Measurements from ENCODE around the gene NYAP1. TPM values are rescaled to one million over a fixed set of nuclear protein-coding genes. Genes with fewer than 3 reads are reported as not detected.
"Not testable (repeated sequence)": the region's sequence is repeated elsewhere in the genome, so short reads cannot be mapped to it uniquely, and the experiment has no call there.

Gene NYAP1
- total and polyA plus RNA-seq, 2 of the 8 experiments (the other 6 are each of a cell fraction or from before 2014, with no cell fraction given) = 1.9 to 4.6 TPM

DNA sequence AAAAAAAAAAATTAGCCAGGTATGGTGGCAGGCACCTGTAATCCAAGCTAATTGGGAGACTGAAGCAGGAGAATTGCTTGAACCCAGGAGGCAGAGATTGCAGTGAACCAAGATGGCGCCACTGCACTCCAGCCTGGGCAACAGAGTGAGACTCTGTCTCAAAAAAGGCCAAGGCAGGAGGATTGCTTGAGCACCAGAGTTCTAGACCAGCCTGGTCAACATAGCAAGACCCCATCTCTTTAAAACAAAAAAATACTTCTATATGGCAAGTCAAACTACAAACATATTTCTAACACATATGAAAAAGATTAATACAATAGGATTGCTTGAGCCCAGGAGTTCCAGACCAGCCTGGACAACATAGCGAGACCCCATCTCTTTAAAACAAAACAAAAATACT, 17.0 kb downstream of the NYAP1 start:
- CTCF ChIA-PET (ENCODE audit: partially characterized antibody) = interaction anchor here (0.6 to 2.1 kb wide), 5 partner anchors 10 to 62 kb away, joined by 3 to 5 read pairs (median 3); no protein-coding TSS in a partner anchor

DNA sequence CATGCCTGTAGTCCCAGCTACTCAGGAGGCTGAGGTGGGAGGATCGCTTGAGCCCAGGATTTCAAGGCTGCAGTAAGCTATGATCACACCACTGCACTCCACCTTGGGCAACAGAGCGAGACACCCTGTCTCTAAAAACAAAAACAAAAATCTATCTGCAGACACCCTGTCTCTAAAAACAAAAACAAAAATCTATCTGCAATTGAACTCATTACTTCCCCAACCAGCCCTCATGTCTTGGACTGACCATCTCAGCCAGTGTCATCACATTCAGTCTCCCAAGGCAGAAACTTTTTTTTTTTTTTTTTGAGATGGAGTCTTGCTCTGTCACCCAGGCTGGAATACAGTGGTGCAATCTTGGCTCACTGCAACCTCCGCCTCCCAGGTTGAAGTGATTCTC, 20.3 kb downstream of the NYAP1 start:
- not testable (repeated sequence) for H3K36me3 ChIP-seq (ENCODE audit: control insufficient read depth in 2 of 4, insufficient read depth in 4 of 4, low read length in 3 of 4); H2BK15ac ChIP-seq (ENCODE audit: low read length); DNase-seq (ENCODE audit: low read depth in 1 of 2, low spot score in 2 of 2); H3K79me2 ChIP-seq (ENCODE audit: control insufficient read depth in 1 of 2, insufficient read depth in 2 of 2, low read length in 2 of 2); H3K27ac ChIP-seq (ENCODE audit: low read depth, low read length); H3K23me2 ChIP-seq (ENCODE audit: low read depth, low read length); H3K56ac ChIP-seq (replicated peaks; ENCODE audit: insufficient read length, low read depth, low read length); H3K4me3 ChIP-seq (ENCODE audit: extremely low read depth in 1 of 4, insufficient read depth in 2 of 4, low read depth in 3 of 4, low read length in 4 of 4); H4K91ac ChIP-seq (replicated peaks; ENCODE audit: insufficient read length, low read length); H3K27me3 ChIP-seq (replicated peaks in 1 of 4; ENCODE audit: control insufficient read depth in 3 of 4, extremely low read depth in 1 of 4, insufficient read depth in 3 of 4, low read length in 3 of 4); H2BK12ac ChIP-seq (ENCODE audit: low read depth, low read length); H2BK5ac ChIP-seq (ENCODE audit: low read depth, low read length); H3K4me2 ChIP-seq (ENCODE audit: insufficient read depth in 1 of 2, low read depth in 2 of 2, low read length in 2 of 2); H3K18ac ChIP-seq (ENCODE audit: extremely low read depth, low read length); H4K5ac ChIP-seq (ENCODE audit: insufficient read length, low read depth, low read length); H3K14ac ChIP-seq (ENCODE audit: insufficient read length); H3K4me1 ChIP-seq (replicated peaks in 1 of 4; ENCODE audit: control insufficient read depth in 3 of 4, insufficient read depth in 4 of 4, low read length in 3 of 4); H3K79me1 ChIP-seq (ENCODE audit: low read depth, low read length); H2BK20ac ChIP-seq (ENCODE audit: low read length); H2BK120ac ChIP-seq (replicated peaks; ENCODE audit: low read depth, low read length); H4K20me1 ChIP-seq (replicated peaks in 1 of 2; ENCODE audit: control insufficient read depth in 1 of 2, insufficient read depth in 2 of 2, low read length in 2 of 2); H4K8ac ChIP-seq (ENCODE audit: extremely low read depth, insufficient read depth, low read length); H2AK5ac ChIP-seq (ENCODE audit: low read depth, low read length); H3K9ac ChIP-seq (replicated peaks in 1 of 4; ENCODE audit: extremely low read depth in 1 of 4, low read depth in 3 of 4, low read length in 3 of 4); H2AFZ ChIP-seq (ENCODE audit: low read length); H3K23ac ChIP-seq (ENCODE audit: insufficient read length); FAIRE-seq; H3K4ac ChIP-seq (replicated peaks; ENCODE audit: insufficient read length, low read depth, low read length); H3K9me3 ChIP-seq (ENCODE audit: insufficient read depth in 2 of 2, low read depth in 1 of 2, low read length in 1 of 2)
- 94% methylated on average over 3 of the region's 3 CpGs; no CpG with 5 or more reads in 1 of the 2 experiments for WGBS, 2 experiments (ENCODE audit: extremely low coverage in 1 of 2, insufficient coverage in 1 of 2, insufficient read length in 1 of 2, insufficient replicate concordance in 2 of 2, low coverage in 1 of 2, low lambda C conversion rate in 2 of 2, missing lambda C conversion rate in 1 of 2)
- ChIA-PET POLR2A (ENCODE audit: partially characterized antibody) (interaction anchor here (0.7 kb wide), 1 partner anchor 74 kb away, joined by 4 read pairs; no protein-coding TSS in a partner anchor), CTCF (ENCODE audit: partially characterized antibody) (interaction anchor here (0.8 to 1.2 kb wide), 2 partner anchors 21 to 46 kb away, joined by 3 to 4 read pairs; no protein-coding TSS in a partner anchor)

More for the DNA sequence above, 17.0 kb downstream of the NYAP1 start:
- not testable (repeated sequence) for H2BK12ac ChIP-seq (ENCODE audit: low read depth, low read length); H3K14ac ChIP-seq (ENCODE audit: insufficient read length); H3K79me2 ChIP-seq (ENCODE audit: control insufficient read depth in 1 of 2, insufficient read depth in 2 of 2, low read length in 2 of 2); H3K36me3 ChIP-seq (ENCODE audit: control insufficient read depth in 2 of 4, insufficient read depth in 4 of 4, low read length in 3 of 4); H4K5ac ChIP-seq (ENCODE audit: insufficient read length, low read depth, low read length); H3K79me1 ChIP-seq (ENCODE audit: low read depth, low read length); H2BK15ac ChIP-seq (ENCODE audit: low read length); H3K23me2 ChIP-seq (ENCODE audit: low read depth, low read length); H2BK5ac ChIP-seq (ENCODE audit: low read depth, low read length); H3K4ac ChIP-seq (replicated peaks; ENCODE audit: insufficient read length, low read depth, low read length); H2BK120ac ChIP-seq (replicated peaks; ENCODE audit: low read depth, low read length); H3K4me2 ChIP-seq (ENCODE audit: insufficient read depth in 1 of 2, low read depth in 2 of 2, low read length in 2 of 2); H3K27me3 ChIP-seq (replicated peaks in 1 of 4; ENCODE audit: control insufficient read depth in 3 of 4, extremely low read depth in 1 of 4, insufficient read depth in 3 of 4, low read length in 3 of 4); H3K4me1 ChIP-seq (replicated peaks in 1 of 4; ENCODE audit: control insufficient read depth in 3 of 4, insufficient read depth in 4 of 4, low read length in 3 of 4); H3K27ac ChIP-seq (ENCODE audit: low read depth, low read length); H4K20me1 ChIP-seq (replicated peaks in 1 of 2; ENCODE audit: control insufficient read depth in 1 of 2, insufficient read depth in 2 of 2, low read length in 2 of 2); H3K56ac ChIP-seq (replicated peaks; ENCODE audit: insufficient read length, low read depth, low read length); H4K91ac ChIP-seq (replicated peaks; ENCODE audit: insufficient read length, low read length); H3K9ac ChIP-seq (replicated peaks in 1 of 4; ENCODE audit: extremely low read depth in 1 of 4, low read depth in 3 of 4, low read length in 3 of 4); H2AFZ ChIP-seq (ENCODE audit: low read length); H3K18ac ChIP-seq (ENCODE audit: extremely low read depth, low read length); H4K8ac ChIP-seq (ENCODE audit: extremely low read depth, insufficient read depth, low read length); H3K9me3 ChIP-seq (ENCODE audit: insufficient read depth in 2 of 2, low read depth in 1 of 2, low read length in 1 of 2); FAIRE-seq; H3K4me3 ChIP-seq (ENCODE audit: extremely low read depth in 1 of 4, insufficient read depth in 2 of 4, low read depth in 3 of 4, low read length in 4 of 4); H3K23ac ChIP-seq (ENCODE audit: insufficient read length); H2AK5ac ChIP-seq (ENCODE audit: low read depth, low read length); DNase-seq (ENCODE audit: low read depth in 1 of 2, low spot score in 2 of 2); H2BK20ac ChIP-seq (ENCODE audit: low read length)
- 0 out of 2 replicates have a peak, but pooled peaks have one; percentile 10 for TF ChIP-seq YY1 (IDR thresholded peaks at IDR 0.05; ENCODE audit: low read depth, low read length)
- 85% methylated on average over 2 of the region's 2 CpGs; no CpG with 5 or more reads in 1 of the 2 experiments for WGBS, 2 experiments (ENCODE audit: extremely low coverage in 1 of 2, insufficient coverage in 1 of 2, insufficient read length in 1 of 2, insufficient replicate concordance in 2 of 2, low coverage in 1 of 2, low lambda C conversion rate in 2 of 2, missing lambda C conversion rate in 1 of 2)
- POLR2A ChIA-PET (ENCODE audit: partially characterized antibody) = interaction anchor here (1.0 kb wide), 1 partner anchor 69 kb away, joined by 3 read pairs; no protein-coding TSS in a partner anchor

All from H1 (cell line).